Trophoblast cell (in vitro differentiated cells and primary cell): Measurements from ENCODE around the gene LHPP.

Experiments used
- DNase-seq, 2 donors: peaks; one replicate each; pipeline ENCODE4 v3.0.0-alpha.2; 2016
- H2AFZ ChIP-seq: 2 replicates; pipeline ENCODE4 v1.6.1; 2013; ENCODE audit warnings: low read length, moderate library complexity, mild to moderate bottlenecking; ENCODE audit not compliant: insufficient read depth, poor library complexity
- H2AK5ac ChIP-seq: 2 replicates; pipeline ENCODE4 v1.6.1; 2013; ENCODE audit warnings: mild to moderate bottlenecking, low read length
- H2BK120ac ChIP-seq: 2 replicates; pipeline ENCODE4 v1.6.1; 2013; ENCODE audit warnings: low read length, mild to moderate bottlenecking, moderate library complexity; ENCODE audit not compliant: insufficient read depth, poor library complexity
- H2BK12ac ChIP-seq: 2 replicates; pipeline ENCODE4 v1.6.1; 2013; ENCODE audit warnings: mild to moderate bottlenecking, low read length, moderate library complexity
- H2BK5ac ChIP-seq: 2 replicates; pipeline ENCODE4 v1.6.1; 2013; ENCODE audit warnings: low read length, low read depth, moderate library complexity, mild to moderate bottlenecking; ENCODE audit not compliant: poor library complexity
- H3K14ac ChIP-seq: 2 replicates; pipeline ENCODE4 v1.6.1; 2013; ENCODE audit warnings: mild to moderate bottlenecking, low read length
- H3K18ac ChIP-seq: 2 replicates; pipeline ENCODE4 v1.6.1; 2013; ENCODE audit warnings: mild to moderate bottlenecking, low read length
- H3K23ac ChIP-seq: 2 replicates; pipeline ENCODE4 v1.6.1; 2013; ENCODE audit warnings: low read length
- H3K27ac ChIP-seq: 2 replicates; pipeline ENCODE4 v1.5.1; 2013; ENCODE audit warnings: low read depth, mild to moderate bottlenecking, inconsistent platforms, low read length, moderate library complexity
- H3K27me3 ChIP-seq: 2 replicates; pipeline ENCODE4 v1.6.1; 2013; ENCODE audit warnings: inconsistent platforms, mild to moderate bottlenecking, low read length, moderate library complexity; ENCODE audit not compliant: insufficient read depth
- H3K36me3 ChIP-seq, 2 experiments: 1 replicate in 1 of 2; 2 replicates in 1 of 2; pipeline ENCODE4 v1.6.1; 2013; ENCODE audit warnings: low read length in 2 of 2, mild to moderate bottlenecking in 2 of 2, moderate library complexity in 1 of 2; ENCODE audit not compliant: insufficient read depth in 2 of 2, control insufficient read depth in 1 of 2
- H3K4ac ChIP-seq: 2 replicates; pipeline ENCODE4 v1.6.1; 2013; ENCODE audit warnings: low read depth, mild to moderate bottlenecking, low read length, moderate library complexity
- H3K4me1 ChIP-seq, 2 experiments: 1 replicate in 1 of 2; 2 replicates in 1 of 2; pipeline ENCODE4 v1.6.1; 2013; ENCODE audit warnings: low read length in 2 of 2, mild to moderate bottlenecking in 2 of 2, moderate library complexity in 1 of 2; ENCODE audit not compliant: insufficient read depth in 2 of 2, control insufficient read depth in 1 of 2
- H3K4me2 ChIP-seq: 2 replicates; pipeline ENCODE4 v1.6.1; 2013; ENCODE audit warnings: inconsistent platforms, mild to moderate bottlenecking, low read length, moderate library complexity
- H3K4me3 ChIP-seq: 2 replicates; pipeline ENCODE4 v1.5.1; 2013; ENCODE audit warnings: mild to moderate bottlenecking, low read depth, low read length, inconsistent platforms
- H3K79me1 ChIP-seq: one replicate; pipeline ENCODE4 v1.6.1; 2013; ENCODE audit warnings: low read length
- H3K79me2 ChIP-seq: 2 replicates; pipeline ENCODE4 v1.6.1; 2013; ENCODE audit warnings: low read length, mild to moderate bottlenecking; ENCODE audit not compliant: control insufficient read depth, insufficient read depth, poor library complexity
- H3K9ac ChIP-seq: 2 replicates; pipeline ENCODE4 v1.6.1; 2013; ENCODE audit warnings: mild to moderate bottlenecking, low read length
- H3K9me3 ChIP-seq: 2 replicates; pipeline ENCODE4 v1.6.1; 2013; ENCODE audit warnings: low read depth, mild to moderate bottlenecking, control low read depth, inconsistent platforms, low read length; ENCODE audit not compliant: insufficient read depth
- H4K12ac ChIP-seq: 2 replicates; pipeline ENCODE4 v1.6.1; 2013; ENCODE audit warnings: low read depth, mild to moderate bottlenecking, low read length, moderate library complexity
- H4K8ac ChIP-seq: 2 replicates; pipeline ENCODE4 v1.6.1; 2013; ENCODE audit warnings: low read depth, mild to moderate bottlenecking, low read length, moderate library complexity
- H4K91ac ChIP-seq: one replicate; pipeline ENCODE4 v1.6.1; 2013; ENCODE audit warnings: low read depth, mild to moderate bottlenecking, low read length, moderate library complexity
- WGBS: extraction: QIAGEN DNeasy Blood & Tissue Kit; methylation state at CpG from one replicate; pipeline ENCODE4 v1.1.7; 2013; ENCODE audit warnings: missing lambda C conversion rate; ENCODE audit not compliant: insufficient read length, insufficient coverage; ENCODE audit errors: extremely low coverage; 5-methylcytosine and 5-hydroxymethylcytosine counted together

Gene LHPP

DNA sequence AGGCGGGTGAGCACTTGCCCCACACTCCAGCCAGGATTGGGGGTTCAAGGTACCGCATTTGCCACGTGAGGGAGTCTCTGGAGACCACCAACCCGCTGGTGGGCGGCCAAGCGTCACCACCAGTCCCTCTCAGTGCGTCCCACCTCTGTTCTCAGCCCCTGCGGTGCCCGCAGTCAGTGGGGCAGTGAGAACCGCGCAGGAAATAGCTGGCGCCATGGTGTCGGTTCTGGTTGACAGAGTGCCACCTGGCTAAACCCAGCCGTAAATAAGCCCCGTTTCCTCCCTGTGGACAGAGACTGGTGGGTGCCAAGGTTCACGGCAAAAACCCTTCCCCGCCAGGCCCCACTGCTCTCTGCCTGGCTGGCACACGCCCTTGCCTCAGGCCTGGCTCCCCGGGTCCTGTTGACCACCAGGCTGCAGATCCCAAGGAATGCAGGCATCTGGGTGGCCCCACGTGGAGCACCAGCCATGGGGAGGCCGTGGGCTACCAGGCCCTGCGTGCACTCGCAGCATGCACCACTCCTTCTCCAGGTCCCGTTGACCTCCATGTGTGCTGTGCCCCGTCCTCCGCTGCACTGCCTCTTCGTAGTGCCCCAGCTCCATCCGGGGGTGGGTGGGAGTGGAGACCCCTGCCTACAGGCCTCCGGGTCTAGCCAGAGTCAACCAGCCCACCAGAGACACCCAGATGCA is 140.0 kb downstream of the LHPP start:
- no peak overlapping the region for H2AFZ ChIP-seq
- H3K27ac ChIP-seq: no peak overlapping the region
- H4K8ac ChIP-seq: no peak overlapping the region
- H4K91ac ChIP-seq: no peak overlapping the region
- no peaks in the 10 kb centered on the region for H3K27me3 ChIP-seq
- H3K79me2 ChIP-seq: no peaks in the 10 kb centered on the region
- H3K4me2 ChIP-seq: no peak overlapping the region
- no peak overlapping the region for H2BK5ac ChIP-seq
- WGBS: no CpG with 5 or more reads among the region's 29 CpGs
- DNase-seq: no peak
- H3K4me3 ChIP-seq: no peak overlapping the region
- H3K23ac ChIP-seq: no peak overlapping the region
- no peak overlapping the region for H4K12ac ChIP-seq
- no peak overlapping the region for H2BK120ac ChIP-seq
- H3K4ac ChIP-seq: no peak overlapping the region
- H3K4me1 ChIP-seq: no peaks in the 10 kb centered on the region
- no peak overlapping the region for H2AK5ac ChIP-seq
- peaks cover 3% of the 10 kb centered on the region for H3K9me3 ChIP-seq
- H3K79me1 ChIP-seq: no peaks in the 10 kb centered on the region
- H3K9ac ChIP-seq: peak overlapping the region; percentile 30
- H3K14ac ChIP-seq: no peak overlapping the region
- H3K18ac ChIP-seq: no peak overlapping the region
- no peaks in the 10 kb centered on the region for H3K36me3 ChIP-seq
- no peak overlapping the region for H2BK12ac ChIP-seq

DNA sequence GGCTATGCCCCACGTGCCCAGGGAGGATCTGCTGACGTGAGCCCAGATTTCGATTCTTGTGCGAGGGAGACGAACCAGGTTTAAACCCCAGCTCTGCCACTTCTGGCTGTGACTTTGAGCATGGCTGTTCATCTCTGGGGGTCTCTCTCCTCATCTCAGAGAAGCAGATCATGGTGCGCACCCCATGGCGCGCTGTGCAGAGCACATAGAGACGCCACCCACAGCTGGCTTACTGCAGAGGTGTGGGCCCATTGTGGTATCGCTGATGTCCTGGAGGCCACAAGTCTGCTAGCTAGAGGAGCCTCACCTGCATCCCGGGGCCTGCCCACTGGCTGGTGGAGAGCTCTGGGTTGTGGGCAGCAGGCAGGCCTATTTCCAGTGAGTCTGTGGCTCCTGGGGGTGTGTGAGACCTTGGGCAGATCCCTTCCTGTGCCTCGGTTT is 140.5 kb downstream of the LHPP start:
- no peak overlapping the region for H4K91ac ChIP-seq
- no peak overlapping the region for H2BK12ac ChIP-seq
- no peak overlapping the region for H3K4me3 ChIP-seq
- no peak overlapping the region for H3K18ac ChIP-seq
- no peak overlapping the region for H4K8ac ChIP-seq
- H3K9me3 ChIP-seq: peaks cover 3% of the 10 kb centered on the region
- H2BK5ac ChIP-seq: no peak overlapping the region
- H3K79me1 ChIP-seq: no peaks in the 10 kb centered on the region
- H2BK120ac ChIP-seq: no peak overlapping the region
- no peak for DNase-seq
- no peaks in the 10 kb centered on the region for H3K27me3 ChIP-seq
- H3K23ac ChIP-seq: no peak overlapping the region
- no peak overlapping the region for H2AK5ac ChIP-seq
- H2AFZ ChIP-seq: no peak overlapping the region
- H3K36me3 ChIP-seq: no peaks in the 10 kb centered on the region
- H3K4me1 ChIP-seq: no peaks in the 10 kb centered on the region
- H3K14ac ChIP-seq: no peak overlapping the region
- no peak overlapping the region for H4K12ac ChIP-seq
- no peaks in the 10 kb centered on the region for H3K79me2 ChIP-seq
- H3K9ac ChIP-seq: no peak overlapping the region
- H3K4ac ChIP-seq: no peak overlapping the region
- no peak overlapping the region for H3K4me2 ChIP-seq
- no peak overlapping the region for H3K27ac ChIP-seq
- WGBS: no CpG with 5 or more reads among the region's 12 CpGs

DNA sequence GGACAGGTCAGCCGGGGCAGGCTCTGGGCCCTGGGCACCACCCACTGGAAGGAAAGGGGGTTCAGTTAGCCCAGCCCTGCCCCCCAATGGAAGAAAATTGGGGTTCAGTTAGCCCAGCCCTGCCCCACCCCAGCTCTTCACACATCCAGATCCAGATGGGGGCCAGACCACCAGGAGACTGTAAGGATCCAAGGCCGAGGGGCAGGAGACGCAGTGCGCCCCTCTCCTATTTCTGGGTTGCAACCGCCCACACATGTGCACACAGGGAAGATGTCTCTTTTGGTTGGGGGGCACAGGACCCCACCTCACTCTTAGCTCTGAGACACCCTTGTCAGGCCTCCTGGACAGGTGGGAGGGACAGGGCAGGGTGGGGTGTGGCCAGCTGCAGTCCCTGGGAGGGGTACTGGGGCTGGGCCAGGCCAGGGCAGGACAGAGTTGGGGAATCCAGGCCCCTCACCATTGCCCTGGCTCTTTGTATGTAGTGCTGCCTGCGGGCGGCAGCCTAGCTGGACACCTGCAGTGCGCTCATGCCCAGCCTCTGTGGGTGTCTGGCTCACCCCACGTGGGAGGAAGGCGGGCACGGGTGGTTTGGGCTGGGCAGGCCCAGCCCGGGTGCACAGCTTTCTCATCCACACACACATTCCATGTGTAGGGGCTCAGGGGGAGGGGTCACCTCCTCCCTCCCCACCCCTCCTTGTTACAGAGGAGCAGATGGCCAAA is 141.2 kb downstream of the LHPP start:
- H2BK120ac ChIP-seq: no peak overlapping the region
- no peak overlapping the region for H3K4me3 ChIP-seq
- H3K4me2 ChIP-seq: no peak overlapping the region
- H3K9me3 ChIP-seq: peaks cover 3% of the 10 kb centered on the region
- H3K79me1 ChIP-seq: no peaks in the 10 kb centered on the region
- H3K18ac ChIP-seq: no peak overlapping the region
- no peaks in the 10 kb centered on the region for H3K27me3 ChIP-seq
- H4K8ac ChIP-seq: no peak overlapping the region
- no peak overlapping the region for H3K23ac ChIP-seq
- H3K4me1 ChIP-seq: no peaks in the 10 kb centered on the region
- no CpG with 5 or more reads among the region's 12 CpGs for WGBS
- no peak overlapping the region for H2AFZ ChIP-seq
- no peak overlapping the region for H3K9ac ChIP-seq
- H3K79me2 ChIP-seq: no peaks in the 10 kb centered on the region
- no peak overlapping the region for H4K12ac ChIP-seq
- no peak overlapping the region for H2BK12ac ChIP-seq
- no peaks in the 10 kb centered on the region for H3K36me3 ChIP-seq
- H2AK5ac ChIP-seq: no peak overlapping the region
- no peak overlapping the region for H3K14ac ChIP-seq
- no peak for DNase-seq
- H4K91ac ChIP-seq: no peak overlapping the region
- no peak overlapping the region for H2BK5ac ChIP-seq
- H3K4ac ChIP-seq: no peak overlapping the region
- H3K27ac ChIP-seq: no peak overlapping the region

DNA sequence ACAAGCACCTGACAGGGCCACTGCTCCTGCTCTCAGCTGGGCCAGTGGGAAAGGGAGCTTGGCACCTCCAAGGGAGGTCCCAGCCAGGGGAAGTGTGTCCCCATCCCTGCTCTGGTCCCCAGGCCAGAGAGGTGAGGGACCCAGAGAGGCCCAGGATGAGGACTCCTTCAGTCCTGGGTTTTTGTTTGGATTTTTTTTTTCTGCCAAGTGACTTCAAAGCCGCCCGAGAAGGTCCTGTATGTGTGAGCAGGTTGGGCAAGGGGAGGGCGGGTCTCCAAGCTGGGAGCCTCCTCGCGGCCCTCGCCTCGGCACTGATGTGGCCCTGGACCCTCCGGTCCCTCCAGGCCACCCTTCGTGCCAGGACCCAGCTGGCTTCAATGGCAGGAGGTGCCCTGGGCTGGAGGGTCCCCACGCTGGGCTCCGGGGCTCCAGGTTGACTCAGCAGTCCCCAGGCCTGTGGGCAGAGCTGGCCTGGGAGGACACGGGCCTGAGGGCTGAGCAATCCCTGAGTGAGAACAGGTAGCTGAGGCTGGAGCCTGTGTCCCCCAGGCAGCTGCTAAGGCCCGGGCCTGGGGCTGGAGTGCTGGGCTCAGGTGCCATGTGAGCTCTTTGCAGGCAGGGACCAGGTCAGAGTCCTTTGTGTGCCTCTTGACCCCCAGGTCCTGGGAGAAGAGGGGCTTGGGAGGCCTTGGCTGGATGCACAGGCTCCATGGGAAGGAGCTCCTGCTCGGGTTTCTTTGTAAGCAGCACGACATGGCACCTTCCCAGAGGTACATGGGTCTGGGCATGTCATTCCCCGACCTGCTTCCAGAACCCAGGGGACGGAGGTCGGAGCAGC is 142.0 kb downstream of the LHPP start:
- no peak overlapping the region for H4K12ac ChIP-seq
- peaks cover 2% of the 10 kb centered on the region for H3K9me3 ChIP-seq
- H3K4me3 ChIP-seq: no peak overlapping the region
- H4K91ac ChIP-seq: no peak overlapping the region
- WGBS: no CpG with 5 or more reads among the region's 18 CpGs
- H3K27me3 ChIP-seq: no peaks in the 10 kb centered on the region
- no peak overlapping the region for H3K23ac ChIP-seq
- no peak overlapping the region for H3K27ac ChIP-seq
- no peak overlapping the region for H2AFZ ChIP-seq
- H2BK12ac ChIP-seq: no peak overlapping the region
- H3K4me2 ChIP-seq: no peak overlapping the region
- H3K79me2 ChIP-seq: no peaks in the 10 kb centered on the region
- H3K79me1 ChIP-seq: no peaks in the 10 kb centered on the region
- no peaks in the 10 kb centered on the region for H3K4me1 ChIP-seq
- H2BK5ac ChIP-seq: no peak overlapping the region
- no peak for DNase-seq
- H3K4ac ChIP-seq: no peak overlapping the region
- H3K14ac ChIP-seq: no peak overlapping the region
- H2BK120ac ChIP-seq: no peak overlapping the region
- no peak overlapping the region for H3K9ac ChIP-seq
- H2AK5ac ChIP-seq: no peak overlapping the region
- no peak overlapping the region for H4K8ac ChIP-seq
- H3K36me3 ChIP-seq: no peaks in the 10 kb centered on the region
- no peak overlapping the region for H3K18ac ChIP-seq
